Kidney epithelial cell (primary cell): Measurements from ENCODE around the gene LRRC31. TPM values are rescaled to one million over a fixed set of nuclear protein-coding genes. Genes with fewer than 3 reads are reported as not detected.

ENCODE experiments used
- DNase-seq: peaks from one replicate; pipeline ENCODE4 v3.0.0-alpha.2; 2010; ENCODE audit warnings: low read depth
- H3K27me3 ChIP-seq: 2 replicates; pipeline ENCODE4 v1.6.0; 2011; ENCODE audit warnings: low read length; ENCODE audit not compliant: control insufficient read depth, insufficient read depth
- H3K36me3 ChIP-seq: 2 replicates; pipeline ENCODE4 v1.5.1; 2011; ENCODE audit warnings: low read length; ENCODE audit not compliant: control insufficient read depth, insufficient read depth
- H3K4me3 ChIP-seq: 2 replicates; pipeline ENCODE4 v1.5.1; 2011; ENCODE audit warnings: low read depth, mild to moderate bottlenecking, control low read depth, low read length
- total RNA-seq: library from RNA; depleted of rRNA; stranded (reverse); fragments of >200 nt; gene quantifications from 2 replicates; pipeline ENCODE4 v1.2.3, GENCODE V29; 2015
- TF ChIP-seq, protein P1 (sequence below): IDR thresholded peaks from 2 replicates; pipeline ENCODE4 v1.5.1; 2011; ENCODE audit warnings: mild to moderate bottlenecking, moderate library complexity, low read length, control low read depth, inconsistent platforms; ENCODE audit not compliant: insufficient read depth, poor library complexity, severe bottlenecking

The LRRC31 gene
- total RNA-seq, 1 donor from 2014 or later = not detected

DNA sequence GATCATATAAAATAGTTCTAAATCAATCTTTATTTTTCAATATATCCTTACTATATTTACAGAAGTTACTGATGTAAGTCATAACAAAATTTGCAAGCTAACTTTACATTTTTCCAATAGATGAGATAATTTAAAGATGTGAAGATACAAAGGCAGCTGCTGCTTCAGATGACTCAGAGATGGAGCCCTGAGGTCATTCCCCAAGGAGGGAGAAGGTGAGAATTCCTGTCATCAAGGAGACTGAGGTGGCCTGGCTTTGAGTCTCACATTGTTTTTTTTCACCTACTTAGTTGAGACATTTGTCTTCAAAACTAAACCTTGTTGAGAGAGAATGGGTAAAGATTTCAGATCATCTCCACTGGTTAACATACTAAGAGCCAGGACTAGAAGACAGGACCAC lies 37.7 kb upstream of the LRRC31 start:
- Histone ChIP-seq H3K36me3 (no peaks in the 10 kb centered on the region), H3K27me3 (no peaks in the 10 kb centered on the region), H3K4me3 (no peak overlapping the region)
- DNase-seq = no peak
- TF ChIP-seq, protein P1, sequence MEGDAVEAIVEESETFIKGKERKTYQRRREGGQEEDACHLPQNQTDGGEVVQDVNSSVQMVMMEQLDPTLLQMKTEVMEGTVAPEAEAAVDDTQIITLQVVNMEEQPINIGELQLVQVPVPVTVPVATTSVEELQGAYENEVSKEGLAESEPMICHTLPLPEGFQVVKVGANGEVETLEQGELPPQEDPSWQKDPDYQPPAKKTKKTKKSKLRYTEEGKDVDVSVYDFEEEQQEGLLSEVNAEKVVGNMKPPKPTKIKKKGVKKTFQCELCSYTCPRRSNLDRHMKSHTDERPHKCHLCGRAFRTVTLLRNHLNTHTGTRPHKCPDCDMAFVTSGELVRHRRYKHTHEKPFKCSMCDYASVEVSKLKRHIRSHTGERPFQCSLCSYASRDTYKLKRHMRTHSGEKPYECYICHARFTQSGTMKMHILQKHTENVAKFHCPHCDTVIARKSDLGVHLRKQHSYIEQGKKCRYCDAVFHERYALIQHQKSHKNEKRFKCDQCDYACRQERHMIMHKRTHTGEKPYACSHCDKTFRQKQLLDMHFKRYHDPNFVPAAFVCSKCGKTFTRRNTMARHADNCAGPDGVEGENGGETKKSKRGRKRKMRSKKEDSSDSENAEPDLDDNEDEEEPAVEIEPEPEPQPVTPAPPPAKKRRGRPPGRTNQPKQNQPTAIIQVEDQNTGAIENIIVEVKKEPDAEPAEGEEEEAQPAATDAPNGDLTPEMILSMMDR = no peak

DNA sequence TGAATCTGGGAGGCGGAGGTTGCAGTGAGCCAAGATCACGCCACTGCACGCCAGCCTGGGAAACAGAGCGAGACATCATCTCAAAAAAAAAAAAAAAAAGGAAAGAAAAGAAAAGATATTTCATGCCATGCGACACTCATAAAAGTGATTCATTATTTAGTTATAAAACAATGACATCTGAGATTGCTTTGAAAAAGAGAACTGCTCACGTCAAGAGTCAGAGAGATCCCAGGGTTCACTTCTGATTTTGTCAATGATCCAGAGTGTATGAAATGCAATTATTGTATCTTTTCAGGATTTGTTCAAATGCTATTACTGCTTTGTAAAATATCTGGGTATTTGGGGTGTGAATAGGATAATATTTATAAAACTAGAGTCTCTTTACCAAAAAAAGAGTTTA lies 35.7 kb upstream of the LRRC31 start:
- TF ChIP-seq, protein P1 = no peak
- Histone ChIP-seq H3K36me3 (no peaks in the 10 kb centered on the region), H3K4me3 (no peak overlapping the region), H3K27me3 (no peaks in the 10 kb centered on the region)
- no peak for DNase-seq

DNA sequence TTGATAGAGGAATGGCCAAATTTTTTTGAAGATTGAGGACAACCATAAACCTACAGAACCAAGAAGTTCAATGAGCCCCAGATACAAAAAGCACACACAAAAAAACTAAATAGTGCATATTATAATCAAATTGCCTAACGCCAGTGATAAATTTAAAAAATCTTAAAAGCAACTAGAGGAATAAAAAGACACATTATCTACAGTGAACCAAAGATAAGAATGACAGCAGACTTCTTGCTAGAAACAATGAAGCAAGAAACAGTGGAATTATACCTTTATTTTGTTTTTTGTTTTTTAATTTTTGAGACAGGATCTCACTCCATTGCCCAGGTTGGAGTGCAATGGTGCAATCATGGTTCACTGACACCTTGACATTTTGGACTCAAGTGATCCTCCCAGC lies 31.7 kb upstream of the LRRC31 start:
- H3K4me3 ChIP-seq = no peak overlapping the region
- no peaks in the 10 kb centered on the region for H3K27me3 ChIP-seq
- TF ChIP-seq, protein P1 = no peak
- DNase-seq = no peak
- no peaks in the 10 kb centered on the region for H3K36me3 ChIP-seq

DNA sequence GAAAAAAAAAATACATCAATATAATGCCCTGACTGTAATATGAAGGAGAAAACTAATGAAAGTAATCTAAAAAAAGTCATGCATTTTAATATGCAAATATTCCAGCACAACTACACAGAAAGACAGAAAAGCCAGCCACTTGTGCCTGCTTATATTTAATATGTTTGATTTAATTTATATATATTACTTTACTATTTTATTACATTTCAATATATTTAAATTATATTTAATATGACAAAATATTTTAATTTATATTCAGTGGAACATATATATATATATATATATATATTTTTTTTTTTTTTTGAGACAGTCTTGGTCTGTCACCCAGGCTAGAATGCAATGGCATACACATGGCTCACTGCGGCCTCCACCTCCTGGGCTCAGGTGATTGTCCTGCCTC lies 27.5 kb upstream of the LRRC31 start:
- TF ChIP-seq, protein P1 = no peak
- DNase-seq = no peak
- Histone ChIP-seq H3K4me3 (no peak overlapping the region), H3K36me3 (no peaks in the 10 kb centered on the region), H3K27me3 (no peaks in the 10 kb centered on the region)

DNA sequence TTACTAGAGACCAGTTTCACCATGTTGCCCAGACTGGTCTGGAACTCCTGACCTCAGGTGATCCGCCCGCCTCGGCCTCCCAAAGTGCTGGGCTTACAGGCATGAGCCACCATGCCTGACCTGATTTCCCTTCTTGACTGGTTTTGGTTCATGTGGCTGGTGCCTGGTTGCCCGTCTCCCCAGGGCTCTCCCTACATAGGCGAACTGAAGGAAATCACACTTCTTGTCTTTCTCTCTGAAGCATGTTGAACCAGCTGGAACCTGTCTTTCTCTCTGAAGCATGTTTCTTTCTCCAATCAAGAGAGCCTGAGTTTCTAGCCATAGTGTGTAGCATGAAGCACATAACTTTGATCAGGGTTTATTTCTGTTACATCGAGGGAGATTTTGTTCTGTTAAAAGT lies 25.3 kb upstream of the LRRC31 start:
- H3K27me3 ChIP-seq = no peaks in the 10 kb centered on the region
- DNase-seq = no peak
- TF ChIP-seq, protein P1 = no peak
- no peaks in the 10 kb centered on the region for H3K36me3 ChIP-seq
- H3K4me3 ChIP-seq = no peak overlapping the region

DNA sequence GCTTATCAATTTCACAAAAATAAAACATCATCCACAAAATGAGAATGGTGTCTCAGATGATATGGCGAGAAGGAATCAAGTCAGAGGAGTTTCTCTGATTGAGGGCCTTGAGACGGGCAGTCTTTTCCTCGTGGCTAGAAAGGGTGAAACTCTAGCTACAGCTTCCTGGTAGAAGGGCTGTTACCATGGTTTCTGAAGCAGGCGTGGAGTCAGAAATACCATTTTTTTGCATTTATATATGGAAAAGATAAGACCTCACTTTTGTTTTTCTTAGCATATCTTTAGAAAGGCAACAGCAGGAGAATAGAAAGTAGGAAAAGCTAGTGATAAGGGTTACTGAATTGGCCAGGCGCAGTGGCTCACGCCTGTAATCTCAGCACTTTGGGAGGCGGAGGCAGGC lies 24.4 kb upstream of the LRRC31 start:
- Histone ChIP-seq H3K4me3 (no peak overlapping the region), H3K27me3 (no peaks in the 10 kb centered on the region), H3K36me3 (no peaks in the 10 kb centered on the region)
- DNase-seq = no peak
- TF ChIP-seq, protein P1 = no peak
